GM21723 (cell line): ENCODE data around the gene B3GALT2.
A peak's percentile ranks its signal among the peaks of the same experiment; 100 is the strongest.
"Not testable (repeated sequence)": the region's sequence is repeated elsewhere in the genome, so short reads cannot be mapped to it uniquely, and the experiment has no call there.

Experiments used
- ATAC-seq: cut with Tn5 transposase; IDR thresholded peaks from one replicate; pipeline ENCODE4 v1.9.1; 2021; ENCODE audit warnings: mild to moderate bottlenecking, moderate library complexity; ENCODE audit not compliant: unreplicated experiment

Gene B3GALT2, protein sequence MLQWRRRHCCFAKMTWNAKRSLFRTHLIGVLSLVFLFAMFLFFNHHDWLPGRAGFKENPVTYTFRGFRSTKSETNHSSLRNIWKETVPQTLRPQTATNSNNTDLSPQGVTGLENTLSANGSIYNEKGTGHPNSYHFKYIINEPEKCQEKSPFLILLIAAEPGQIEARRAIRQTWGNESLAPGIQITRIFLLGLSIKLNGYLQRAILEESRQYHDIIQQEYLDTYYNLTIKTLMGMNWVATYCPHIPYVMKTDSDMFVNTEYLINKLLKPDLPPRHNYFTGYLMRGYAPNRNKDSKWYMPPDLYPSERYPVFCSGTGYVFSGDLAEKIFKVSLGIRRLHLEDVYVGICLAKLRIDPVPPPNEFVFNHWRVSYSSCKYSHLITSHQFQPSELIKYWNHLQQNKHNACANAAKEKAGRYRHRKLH

DNA sequence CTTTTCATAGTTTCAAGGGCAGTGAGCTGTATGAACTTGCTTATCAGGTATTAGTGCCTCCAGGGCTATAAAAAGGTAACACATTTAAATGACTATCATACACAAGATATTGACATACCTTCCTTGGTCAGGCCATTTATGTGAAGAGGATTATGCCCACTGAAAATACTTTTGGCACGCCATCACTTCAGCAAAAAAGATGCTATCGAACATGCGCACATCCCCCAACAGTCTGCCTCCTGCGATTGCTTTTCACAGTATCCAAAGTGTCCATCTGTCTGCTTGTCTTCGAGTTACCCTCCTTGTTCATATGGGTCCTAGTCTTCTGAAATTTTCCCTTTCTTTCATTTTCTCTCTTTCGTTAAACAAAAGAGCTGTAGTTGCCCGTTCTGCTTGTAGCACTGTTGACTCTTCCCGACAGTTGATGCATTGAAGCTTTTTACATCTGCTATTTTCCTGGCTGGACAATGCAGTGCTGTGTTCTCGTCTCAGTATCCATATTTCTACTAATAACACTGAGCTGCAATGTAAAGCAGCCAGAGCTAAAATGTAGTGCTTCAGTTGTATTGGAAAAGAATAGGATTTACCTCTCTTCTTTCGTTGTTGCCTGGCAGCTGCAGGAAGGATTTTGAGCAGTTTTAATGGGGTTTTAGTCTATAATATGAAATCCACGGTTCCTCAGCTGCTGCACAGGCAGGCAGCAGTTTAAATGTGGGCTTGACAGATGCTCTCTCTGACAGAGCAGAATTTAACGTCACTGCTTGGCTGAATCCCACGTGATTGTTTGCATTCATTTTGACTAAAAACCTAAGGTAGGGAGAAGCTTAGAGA lies at the start of gene B3GALT2:
Gene B3GALT2, minus strand, starts transcription at position 713 of the 831 bp plus-strand sequence. CDS start 5,051 bp downstream, outside the sequence.
- no peak for ATAC-seq

DNA sequence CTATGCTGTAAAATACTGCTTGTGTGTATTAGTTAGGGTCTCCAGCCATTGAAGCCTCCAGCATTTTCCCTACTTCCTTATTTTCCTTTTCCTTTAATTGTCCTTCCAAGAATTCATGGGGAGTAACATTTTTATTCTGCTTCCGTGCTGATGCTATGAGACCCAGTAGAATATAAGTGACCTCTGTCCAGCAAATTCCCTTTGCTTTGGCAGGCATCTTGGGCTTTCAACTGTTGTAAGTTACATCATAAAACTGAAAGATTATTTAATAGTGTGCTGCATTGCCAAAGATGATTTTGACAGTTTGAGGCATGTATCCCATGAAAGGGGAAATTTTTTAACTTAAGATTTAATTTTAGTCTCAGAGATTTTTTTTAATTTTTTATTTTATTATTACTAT lies 48.1 kb upstream of the B3GALT2 start:
- ATAC-seq: no peak

DNA sequence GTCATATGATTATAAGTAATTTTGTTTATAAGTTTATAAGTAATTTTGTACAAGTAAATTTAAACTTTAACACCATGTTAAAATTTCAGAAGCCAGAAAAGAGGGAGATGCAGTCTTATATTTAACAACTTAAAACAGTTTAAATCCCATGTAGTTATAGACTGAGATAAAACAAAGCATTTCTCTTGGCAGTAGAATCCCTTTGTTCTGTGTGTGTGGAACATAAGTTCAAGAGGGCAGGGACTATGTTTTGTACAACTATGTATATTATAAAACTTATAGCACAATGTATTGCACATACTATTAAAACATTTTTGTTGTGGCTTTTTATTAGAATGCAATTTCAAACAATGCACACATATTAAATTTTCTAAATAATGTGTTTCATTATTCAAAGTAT lies 44.7 kb upstream of the B3GALT2 start:
- not testable (repeated sequence) for ATAC-seq

DNA sequence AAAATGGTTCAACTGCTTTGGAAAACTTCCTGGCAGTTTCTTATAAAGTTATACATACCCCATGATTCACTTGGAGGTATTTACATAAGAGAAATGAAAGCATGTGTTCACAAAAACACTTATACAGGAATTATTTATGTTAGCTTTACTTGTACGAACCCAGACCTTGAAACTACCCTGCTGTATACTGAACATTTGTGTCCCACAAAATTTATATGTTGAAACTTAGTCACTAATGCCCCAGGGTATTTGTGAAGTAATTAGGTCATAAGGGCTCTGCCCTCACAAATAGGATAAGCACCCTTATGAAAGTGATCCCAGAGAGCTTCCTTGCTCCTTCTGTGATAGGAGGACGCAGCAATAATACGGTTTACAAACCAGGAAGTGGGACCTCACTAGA lies 42.7 kb upstream of the B3GALT2 start:
- no peak for ATAC-seq

DNA sequence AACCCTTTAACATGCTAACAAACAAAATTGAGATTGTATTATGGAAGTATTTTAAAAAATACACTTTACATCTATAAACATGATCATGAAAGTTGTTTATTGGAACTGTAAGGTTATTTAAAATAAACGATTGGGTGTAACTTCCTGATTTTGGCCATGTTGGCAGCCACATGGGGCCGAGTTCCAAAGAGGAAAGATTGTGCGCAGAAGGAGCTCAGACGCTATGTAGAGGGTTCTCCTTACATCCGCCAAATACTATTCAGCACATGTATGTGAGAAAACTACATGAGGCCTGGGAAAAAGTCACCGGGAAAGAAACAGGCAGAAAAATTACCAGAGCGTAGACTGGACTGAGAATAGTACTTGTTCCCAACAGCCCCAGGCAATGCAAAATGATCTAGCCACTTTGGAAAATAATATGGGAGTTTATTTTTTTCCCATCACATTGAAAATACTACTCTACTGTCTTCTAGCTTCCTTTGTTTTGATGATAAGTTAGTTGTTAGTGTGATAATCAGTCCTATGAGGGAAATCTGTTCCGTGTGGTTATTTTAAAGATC lies 35.7 kb upstream of the B3GALT2 start:
- ATAC-seq: no peak

DNA sequence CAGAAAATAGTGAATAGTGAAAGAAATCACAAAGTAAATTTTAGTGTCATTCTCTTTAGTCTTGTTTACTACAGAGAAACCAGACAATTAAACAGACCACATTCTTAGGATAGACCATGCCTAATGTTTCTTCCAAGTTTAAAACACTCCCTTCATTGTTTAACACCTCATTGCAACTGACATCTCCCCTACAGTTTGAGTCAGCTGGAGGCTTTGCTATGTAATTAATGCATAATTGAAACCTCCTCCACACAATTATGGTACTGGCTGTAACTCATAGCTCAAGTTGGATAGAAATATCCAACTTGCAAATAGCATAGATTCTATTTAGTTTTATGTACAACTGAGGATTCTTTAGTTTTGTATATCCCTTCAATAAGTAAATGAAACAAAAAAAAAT lies 35.2 kb upstream of the B3GALT2 start:
- ATAC-seq: no peak

DNA sequence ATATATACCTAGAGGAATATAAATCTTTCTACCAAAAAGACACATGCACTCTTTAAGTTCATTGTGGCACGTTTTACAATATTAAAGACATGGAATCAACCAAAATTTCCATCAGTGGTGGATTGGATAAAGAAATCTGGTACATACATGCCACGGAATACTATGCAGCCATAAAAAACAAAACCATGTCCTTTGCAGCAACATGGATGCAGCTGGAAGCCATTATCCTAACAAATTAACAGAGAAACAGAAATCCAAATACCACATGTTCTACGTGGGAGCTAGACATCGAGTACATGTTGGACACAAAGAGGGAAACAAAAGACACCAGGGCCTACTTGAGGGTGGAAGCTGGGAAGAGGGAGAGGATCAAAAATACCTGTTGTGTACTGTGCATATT lies 33.0 kb upstream of the B3GALT2 start:
- ATAC-seq: no peak

DNA sequence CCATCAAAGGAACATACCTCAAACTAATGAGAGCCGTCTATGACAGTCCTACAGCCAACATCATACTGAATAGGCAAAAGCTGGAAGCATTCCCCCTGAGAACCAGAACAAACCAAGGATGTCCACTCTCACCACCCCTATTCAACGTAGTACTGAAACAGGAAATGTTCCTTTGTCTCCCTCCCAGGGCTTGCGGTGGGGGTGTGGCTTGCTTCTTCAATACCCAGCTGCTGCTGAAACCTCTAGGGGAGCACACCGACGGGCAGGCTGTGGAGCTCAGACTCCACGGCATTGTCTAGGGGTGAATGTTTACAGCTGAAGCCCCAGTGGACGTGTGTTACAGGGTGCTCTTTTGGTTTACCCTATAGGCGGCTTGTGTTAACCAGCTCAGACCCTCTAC lies 30.5 kb upstream of the B3GALT2 start:
- ATAC-seq: no peak

DNA sequence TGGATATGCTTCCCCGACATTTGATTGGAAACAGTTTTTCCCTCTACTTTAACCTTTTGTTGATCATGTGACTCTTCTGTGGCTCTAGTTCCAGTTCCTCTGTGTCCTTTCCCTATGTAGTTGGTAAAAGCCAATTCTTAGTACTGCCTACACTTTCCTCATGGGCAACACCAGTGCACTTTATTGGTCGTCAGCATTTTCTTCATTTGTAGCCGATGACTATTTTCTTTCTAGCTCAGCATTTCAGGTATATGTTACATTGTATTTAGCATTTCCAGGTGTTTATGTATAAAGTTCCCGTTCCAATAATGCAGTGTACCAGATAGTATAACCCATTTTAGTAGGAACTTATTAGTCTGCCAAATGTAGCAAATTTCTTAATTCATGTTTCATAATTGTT lies 27.6 kb upstream of the B3GALT2 start:
- no peak for ATAC-seq

DNA sequence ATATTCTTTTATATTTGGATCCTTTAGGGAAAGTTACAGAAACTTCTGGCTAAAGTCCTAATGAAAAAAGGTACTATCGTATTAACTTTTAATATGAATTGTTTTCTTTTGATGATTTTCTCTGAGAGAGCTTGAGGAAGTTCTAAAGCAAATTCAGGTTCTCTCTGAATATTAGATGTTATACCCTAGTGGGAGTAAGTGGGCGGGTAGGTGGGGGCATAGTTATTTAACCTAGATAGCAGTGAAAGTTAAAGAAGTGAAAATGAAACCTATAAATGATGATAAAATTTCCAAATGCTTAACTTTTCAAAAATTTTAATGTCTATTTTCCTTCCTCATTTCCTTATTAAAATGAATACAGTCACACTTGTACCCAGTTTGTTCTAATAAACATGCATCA lies 26.2 kb upstream of the B3GALT2 start:
- ATAC-seq: no peak

DNA sequence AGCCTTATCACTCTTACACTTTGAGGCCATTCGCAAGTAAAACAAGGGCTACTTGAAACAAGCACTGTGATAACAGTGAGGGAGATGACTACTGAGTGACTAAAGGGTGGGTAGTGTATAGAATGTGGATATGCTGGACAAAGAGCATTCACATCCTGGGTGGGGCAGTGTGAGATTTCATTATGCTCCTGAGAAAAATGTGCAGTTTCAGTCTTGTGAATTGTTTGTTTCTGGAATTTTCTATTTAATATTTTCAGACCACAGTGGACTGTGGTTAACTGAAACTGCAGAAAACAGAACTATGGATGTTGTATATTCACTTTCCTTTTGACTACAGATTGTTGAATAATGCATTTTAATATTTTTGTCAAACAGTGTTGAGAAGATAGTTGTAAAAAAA lies 25.1 kb upstream of the B3GALT2 start:
- ATAC-seq: peak; percentile 86

DNA sequence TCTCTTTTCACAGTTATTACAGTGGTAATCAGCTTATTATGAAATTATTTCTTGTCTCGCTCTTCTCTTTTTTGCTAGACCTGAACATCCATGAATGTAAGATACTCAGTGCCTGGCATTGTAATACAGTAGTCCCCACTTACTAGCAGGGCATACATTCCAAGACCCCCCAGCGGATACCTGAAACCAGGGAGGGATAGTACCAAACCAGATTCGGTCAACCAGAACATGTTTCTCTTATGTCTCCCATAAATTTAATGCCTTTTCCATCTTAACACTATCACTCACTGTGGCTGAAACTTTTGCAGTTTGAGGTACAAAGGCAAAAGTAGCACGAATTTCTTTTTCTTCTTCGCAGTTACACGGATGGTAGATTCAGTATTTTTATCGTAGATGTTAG lies 24.6 kb upstream of the B3GALT2 start:
- ATAC-seq: no peak

DNA sequence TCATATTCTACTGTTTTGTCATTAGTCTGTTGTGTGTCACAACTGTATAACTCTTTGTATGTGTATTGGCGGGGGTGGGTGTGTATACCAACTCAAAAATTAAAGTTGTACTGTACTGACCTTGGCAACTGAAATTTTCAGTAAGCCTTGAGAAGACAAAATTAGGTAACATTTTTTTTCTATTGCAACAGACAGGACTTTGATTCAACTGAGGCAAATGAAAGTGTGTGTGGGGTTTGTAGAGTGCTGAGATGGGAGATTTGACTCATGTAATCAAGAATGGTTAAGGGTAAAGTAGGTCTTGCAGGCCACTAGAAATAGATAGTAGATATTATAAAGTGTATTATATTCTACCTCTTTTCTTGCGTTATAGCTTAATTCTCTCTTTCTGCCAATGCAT lies 14.6 kb upstream of the B3GALT2 start:
- no peak for ATAC-seq

DNA sequence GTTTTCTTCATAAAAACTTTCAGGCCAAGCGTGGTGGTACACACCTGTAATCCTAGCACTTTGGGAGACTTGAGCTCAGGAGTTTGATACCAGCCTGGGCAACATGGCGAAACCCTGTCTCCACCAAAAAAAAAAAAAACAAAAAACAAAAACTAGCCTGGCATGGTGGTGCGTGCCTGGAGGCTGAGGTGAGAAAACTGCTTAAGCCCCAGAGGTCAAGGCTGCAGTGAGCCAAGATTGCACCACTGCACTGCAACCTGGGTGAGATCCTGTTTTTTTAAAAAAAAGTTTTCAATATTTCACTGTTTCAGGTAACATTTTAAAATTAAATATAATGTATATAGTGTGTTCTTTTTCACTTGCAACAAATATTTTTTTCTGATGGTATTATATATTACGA lies 13.5 kb upstream of the B3GALT2 start:
- no peak for ATAC-seq

DNA sequence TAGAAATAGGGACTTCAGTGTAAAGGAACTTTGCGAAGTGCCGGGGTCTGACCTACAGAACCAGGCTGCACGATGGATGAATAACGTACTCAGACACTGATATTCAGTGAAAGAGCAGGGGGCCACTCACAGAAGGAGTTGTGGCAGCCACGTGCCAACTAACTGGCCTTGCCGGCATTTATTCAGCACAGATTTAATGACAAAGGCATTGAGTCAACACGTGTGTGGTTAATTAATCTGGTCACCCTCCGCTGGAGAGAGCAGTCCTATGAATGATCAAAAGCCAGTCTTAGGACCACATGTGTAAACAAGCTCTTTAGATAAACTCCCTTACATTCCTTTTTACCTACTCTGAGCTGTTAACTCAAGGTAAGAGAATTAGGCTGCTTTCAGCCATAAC lies 6.2 kb upstream of the B3GALT2 start:
- no peak for ATAC-seq

DNA sequence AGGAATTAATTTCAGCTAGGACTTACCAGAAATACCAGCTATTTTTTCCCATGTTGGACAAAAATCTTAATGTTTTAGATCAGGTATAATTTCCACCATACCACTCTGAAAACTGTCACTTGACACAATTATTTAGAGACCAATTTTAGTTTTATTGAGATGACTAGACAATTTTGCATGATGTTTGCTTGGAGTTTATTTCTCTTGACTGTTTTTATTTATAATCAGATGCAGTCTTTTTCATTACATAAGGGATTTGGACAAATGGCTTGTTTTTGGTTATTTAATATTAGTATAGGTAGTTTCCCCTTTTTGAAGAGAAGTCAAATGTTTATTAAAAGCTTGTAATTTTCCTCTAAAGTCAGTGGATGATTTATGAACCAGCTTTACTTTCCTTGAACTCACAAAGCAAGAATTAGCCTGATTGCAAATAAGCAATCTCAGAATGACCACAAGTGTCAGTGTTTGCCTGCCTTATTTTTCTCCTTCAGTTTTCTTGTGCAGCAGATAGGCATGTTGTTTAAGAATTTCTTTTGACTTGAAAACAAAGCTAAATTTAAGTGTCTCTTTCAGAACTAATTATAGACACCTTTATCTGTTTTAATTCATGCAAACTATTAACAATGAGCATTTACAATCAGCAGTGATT lies 3.8 kb upstream of the B3GALT2 start:
- peak; percentile 61 for ATAC-seq

DNA sequence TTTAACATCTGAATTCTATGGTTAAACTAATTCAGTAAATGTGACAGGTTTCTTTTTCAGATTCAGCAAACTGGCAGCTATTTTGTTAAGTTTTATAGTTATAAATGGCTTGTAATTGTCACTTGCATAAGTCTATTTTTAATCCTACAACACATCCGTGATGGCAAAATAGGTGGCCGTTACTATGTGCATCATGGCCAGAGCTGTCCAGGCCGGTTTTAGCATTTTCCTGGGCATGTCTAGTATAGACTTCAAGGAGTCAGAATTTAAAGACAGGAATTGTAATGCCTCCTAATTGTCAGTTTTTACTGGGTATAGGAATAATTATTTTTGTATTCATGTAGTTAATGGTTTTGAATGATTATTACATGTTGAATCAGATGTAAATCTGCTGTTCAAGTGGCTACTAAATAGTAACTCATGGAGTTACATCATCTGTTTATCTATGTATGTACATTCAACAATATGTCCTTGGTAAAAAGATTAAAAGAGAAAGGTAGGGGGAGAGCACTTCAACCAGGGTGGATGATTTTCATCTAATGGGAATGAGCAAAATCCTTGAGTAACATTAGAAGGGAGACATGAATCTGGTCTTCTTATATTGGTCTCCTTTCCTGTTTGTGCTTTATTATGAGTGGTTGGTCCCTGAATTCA lies 3.2 kb upstream of the B3GALT2 start:
- no peak for ATAC-seq

DNA sequence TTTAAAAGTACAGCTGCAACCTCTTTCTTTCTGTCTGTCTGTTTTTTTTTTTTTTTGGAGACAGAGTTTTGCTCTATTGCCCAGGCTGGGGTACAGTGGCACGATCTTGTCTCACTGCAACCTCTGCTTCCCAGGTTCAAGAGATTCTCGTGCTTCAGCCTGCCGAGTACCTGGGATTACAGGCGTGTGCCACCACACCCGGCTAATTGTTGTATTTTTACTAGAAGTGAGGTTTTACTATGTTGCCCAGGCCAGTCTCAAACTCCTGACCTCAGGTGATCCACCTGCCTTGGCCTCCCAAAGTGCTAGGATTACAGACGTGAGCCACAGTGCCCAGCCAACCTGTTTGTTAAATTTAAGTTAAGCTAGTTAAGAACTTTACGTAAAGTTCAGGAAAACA lies 2.5 kb upstream of the B3GALT2 start:
- ATAC-seq: not testable (repeated sequence)

DNA sequence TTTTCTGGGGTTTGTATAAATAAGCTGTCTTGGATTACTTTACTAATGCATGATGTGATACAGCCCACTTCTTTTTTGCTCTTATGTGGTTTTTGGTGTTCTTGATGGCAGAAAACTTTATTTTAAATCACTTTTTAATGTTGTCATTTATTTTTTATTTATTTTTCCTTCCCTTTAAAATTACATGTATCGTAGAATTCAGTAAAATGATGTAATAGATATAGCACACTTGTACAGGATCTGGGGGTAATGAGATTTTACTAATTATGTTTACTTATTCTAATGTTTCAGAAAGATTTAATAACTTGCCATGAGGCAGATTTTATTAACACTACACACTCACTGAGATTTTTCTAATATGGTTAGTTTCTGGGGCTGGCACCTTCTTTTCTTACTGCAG lies 701 bp upstream of the B3GALT2 start:
- no peak for ATAC-seq

DNA sequence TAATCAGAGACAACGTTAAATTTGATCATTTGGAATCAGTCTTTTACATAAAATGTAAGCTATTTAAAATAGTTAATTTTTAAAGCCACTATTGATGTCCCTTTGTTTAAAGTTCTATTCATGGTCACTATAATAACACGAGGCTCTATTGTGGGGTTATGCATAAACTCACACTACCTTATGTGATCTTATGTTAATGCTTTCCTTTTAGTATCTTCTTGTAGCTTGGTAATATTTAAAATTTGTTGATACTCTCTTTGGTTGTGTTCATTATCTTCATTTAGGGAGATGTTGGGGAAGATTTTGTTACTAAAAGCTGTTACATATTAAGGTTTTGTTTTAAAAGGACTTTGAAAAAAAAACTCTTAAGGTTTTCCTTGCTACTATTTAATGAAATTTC lies 1.2 kb downstream of the B3GALT2 start:
- no peak for ATAC-seq

DNA sequence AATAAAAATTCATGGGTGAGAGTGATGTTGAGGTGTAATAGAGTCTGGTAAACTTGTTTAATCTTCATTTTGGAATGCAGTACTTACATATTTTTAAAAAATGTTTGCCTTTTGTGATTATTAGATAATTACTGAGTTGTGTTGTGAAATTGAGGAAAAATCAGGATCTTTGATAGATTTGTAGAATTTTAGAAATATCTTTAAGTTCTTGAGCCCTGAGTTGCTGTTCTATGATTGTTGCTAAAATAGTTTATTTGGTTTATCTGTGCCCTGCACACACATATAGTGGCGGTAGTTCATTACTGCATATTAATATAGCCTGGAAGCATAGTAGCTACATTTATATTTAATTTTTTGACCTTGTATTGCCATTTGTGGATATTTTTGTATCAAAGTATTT lies 1.6 kb downstream of the B3GALT2 start:
- no peak for ATAC-seq
